SU-DHL-6 (cell line): Measurements from ENCODE around the gene CXCL14.

Experiments
- H2AFZ ChIP-seq: fragments of 200-600 bp; sonication (generic); 2 replicates; pipeline ENCODE4 v1.6.1; 2014; ENCODE audit warnings: low read depth, mild to moderate bottlenecking, moderate library complexity, mixed read lengths, antibody characterized with exemption, low read length; ENCODE audit not compliant: severe bottlenecking
- H3F3A ChIP-seq: fragments of 200-600 bp; shearing (Covaris generic); 2 replicates; pipeline ENCODE4 v1.6.0; 2016; ENCODE audit warnings: antibody characterized with exemption, mild to moderate bottlenecking; ENCODE audit not compliant: insufficient read depth
- H3K27ac ChIP-seq: fragments of 200-600 bp; sonication (generic); 2 replicates; pipeline ENCODE4 v1.5.1; 2016; ENCODE audit warnings: low read depth, mild to moderate bottlenecking, low read length, moderate library complexity, mixed read lengths
- H3K27me3 ChIP-seq: fragments of 200-600 bp; sonication (generic), shearing (Covaris generic); 2 replicates; pipeline ENCODE4 v1.6.0; 2014; ENCODE audit warnings: mild to moderate bottlenecking, low read length
- H3K36me3 ChIP-seq: fragments of 200-600 bp; sonication (generic); 2 replicates; pipeline ENCODE4 v1.6.1; 2014; ENCODE audit warnings: mild to moderate bottlenecking, low read length, mixed read lengths
- H3K4me2 ChIP-seq: fragments of 300-600, 200-600 bp; shearing (Covaris generic), sonication (generic); 2 replicates; pipeline ENCODE4 v1.6.0; 2014; ENCODE audit warnings: low read length, low read depth, mild to moderate bottlenecking; ENCODE audit not compliant: poor library complexity, severe bottlenecking
- H3K4me3 ChIP-seq: fragments of 200-600 bp; sonication (generic); 2 replicates; pipeline ENCODE4 v1.5.1; 2014; ENCODE audit warnings: antibody characterized with exemption, low read length, mild to moderate bottlenecking, mixed read lengths; ENCODE audit not compliant: insufficient read depth, poor library complexity, severe bottlenecking
- H3K79me2 ChIP-seq: fragments of 200-600 bp; sonication (generic); 2 replicates; pipeline ENCODE4 v1.6.1; 2014; ENCODE audit warnings: mild to moderate bottlenecking, low read length, moderate library complexity; ENCODE audit not compliant: insufficient read depth
- H3K9ac ChIP-seq: fragments of 200-600 bp; sonication (generic); 2 replicates; pipeline ENCODE4 v1.7.0; 2014; ENCODE audit warnings: mild to moderate bottlenecking, low read length
- H3K9me2 ChIP-seq: fragments of 200-600 bp; sonication (generic); replicated peaks from 2 replicates; pipeline ENCODE4 v1.6.1; 2014; ENCODE audit warnings: low read length; ENCODE audit not compliant: insufficient read depth
- H3K9me3 ChIP-seq: fragments of 200-600 bp; sonication (generic); 2 replicates; pipeline ENCODE4 v1.6.1; 2014; ENCODE audit warnings: low read length, mixed read lengths; ENCODE audit not compliant: insufficient read depth
- H4K20me1 ChIP-seq: fragments of 200-600 bp; sonication (generic); 2 replicates; pipeline ENCODE4 v1.6.1; 2014; ENCODE audit warnings: low read depth, mild to moderate bottlenecking, antibody characterized with exemption, low read length, moderate library complexity, mixed read lengths
- EZH2phosphoT487 ChIP-seq: fragments of 200-600 bp; sonication (generic), shearing (Covaris generic); conservative IDR thresholded peaks from 2 replicates; pipeline ENCODE4 v1.6.1; 2018; ENCODE audit warnings: mild to moderate bottlenecking, antibody characterized with exemption, low read length, moderate library complexity, mixed read lengths
- TF ChIP-seq, protein P1 (sequence below): fragments of 200-600 bp; sonication (generic); IDR thresholded peaks from one replicate; pipeline ENCODE4 v1.5.1; 2017; ENCODE audit warnings: antibody characterized with exemption, mild to moderate bottlenecking, low read length, moderate library complexity; ENCODE audit not compliant: insufficient read depth, poor library complexity, severe bottlenecking

CXCL14 gene

GRCh38 chr5:135537271-135537670 is 41.5 kb downstream of the CXCL14 start:
- Histone ChIP-seq H3K4me2 (no peak overlapping the region), H3K79me2 (no peaks in the 10 kb centered on the region), H3K27ac (no peak overlapping the region), H3F3A (no peaks in the 10 kb centered on the region), H3K27me3 (no peaks in the 10 kb centered on the region; the same call in 1 of the 2 replicates), H3K4me3 (no peak overlapping the region), H4K20me1 (no peaks in the 10 kb centered on the region), H3K9me2 (no peaks in the 10 kb centered on the region), H3K9ac (no peak overlapping the region), H3K36me3 (no peaks in the 10 kb centered on the region), H2AFZ (no peak overlapping the region), H3K9me3 (no peaks in the 10 kb centered on the region)
- TF ChIP-seq, protein P1, sequence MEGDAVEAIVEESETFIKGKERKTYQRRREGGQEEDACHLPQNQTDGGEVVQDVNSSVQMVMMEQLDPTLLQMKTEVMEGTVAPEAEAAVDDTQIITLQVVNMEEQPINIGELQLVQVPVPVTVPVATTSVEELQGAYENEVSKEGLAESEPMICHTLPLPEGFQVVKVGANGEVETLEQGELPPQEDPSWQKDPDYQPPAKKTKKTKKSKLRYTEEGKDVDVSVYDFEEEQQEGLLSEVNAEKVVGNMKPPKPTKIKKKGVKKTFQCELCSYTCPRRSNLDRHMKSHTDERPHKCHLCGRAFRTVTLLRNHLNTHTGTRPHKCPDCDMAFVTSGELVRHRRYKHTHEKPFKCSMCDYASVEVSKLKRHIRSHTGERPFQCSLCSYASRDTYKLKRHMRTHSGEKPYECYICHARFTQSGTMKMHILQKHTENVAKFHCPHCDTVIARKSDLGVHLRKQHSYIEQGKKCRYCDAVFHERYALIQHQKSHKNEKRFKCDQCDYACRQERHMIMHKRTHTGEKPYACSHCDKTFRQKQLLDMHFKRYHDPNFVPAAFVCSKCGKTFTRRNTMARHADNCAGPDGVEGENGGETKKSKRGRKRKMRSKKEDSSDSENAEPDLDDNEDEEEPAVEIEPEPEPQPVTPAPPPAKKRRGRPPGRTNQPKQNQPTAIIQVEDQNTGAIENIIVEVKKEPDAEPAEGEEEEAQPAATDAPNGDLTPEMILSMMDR: no peak
- no peak for TF ChIP-seq EZH2phosphoT487

- no peaks in the 10 kb centered on the region; the same call in 1 of the 2 replicates for H3K27me3 ChIP-seq
- no peaks in the 10 kb centered on the region for H3K36me3 ChIP-seq
- TF ChIP-seq, protein P1: no peak
- no peak for TF ChIP-seq EZH2phosphoT487
- H3K9me2 ChIP-seq: no peaks in the 10 kb centered on the region
- H3K9ac ChIP-seq: no peak within 1 kb of the TSS
- H3K79me2 ChIP-seq: no peaks in the 10 kb centered on the region
- no peaks in the 10 kb centered on the region for H4K20me1 ChIP-seq
- no peak within 1 kb of the TSS for H2AFZ ChIP-seq
- H3K4me3 ChIP-seq: no peak within 1 kb of the TSS
- H3K9me3 ChIP-seq: no peaks in the 10 kb centered on the region
- no peak within 1 kb of the TSS for H3K27ac ChIP-seq
- no peaks in the 10 kb centered on the region for H3F3A ChIP-seq
- H3K4me2 ChIP-seq: no peak within 1 kb of the TSS
Measured at GRCh38 chr5:135535820-135536801, 42.7 kb downstream of the CXCL14 start, which contains the start of gene NEUROG1. Gene NEUROG1 (minus strand): TSS chr5:135535964. CDS start chr5:135535690, 274 bp downstream.

DNA sequence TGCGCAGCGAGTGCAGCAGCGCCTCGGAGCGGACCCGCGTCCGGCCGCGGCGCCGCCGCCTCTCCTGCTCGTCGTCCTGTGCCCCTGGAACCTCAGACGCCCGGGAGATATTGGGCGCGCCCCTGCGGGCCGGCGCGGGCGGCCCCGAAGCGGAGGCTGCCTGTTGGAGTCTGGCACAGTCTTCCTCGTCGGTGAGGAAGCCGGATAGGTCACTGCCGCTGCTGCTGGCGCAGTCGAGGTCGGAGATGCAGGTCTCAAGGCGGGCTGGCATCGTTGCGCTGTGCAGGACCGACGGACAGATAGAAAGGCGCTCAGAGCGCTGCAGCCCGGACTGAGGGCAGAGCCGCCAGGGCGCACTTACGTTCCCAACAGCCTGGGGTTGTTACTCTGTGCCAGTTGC is 43.4 kb downstream of the CXCL14 start:
- H3K27ac ChIP-seq: no peak overlapping the region
- no peaks in the 10 kb centered on the region for H3K36me3 ChIP-seq
- H4K20me1 ChIP-seq: no peaks in the 10 kb centered on the region
- no peak overlapping the region for H2AFZ ChIP-seq
- no peaks in the 10 kb centered on the region for H3K9me2 ChIP-seq
- no peaks in the 10 kb centered on the region for H3K9me3 ChIP-seq
- H3K27me3 ChIP-seq: no peaks in the 10 kb centered on the region; the same call in 1 of the 2 replicates
- H3F3A ChIP-seq: no peaks in the 10 kb centered on the region
- no peak for TF ChIP-seq EZH2phosphoT487
- TF ChIP-seq, protein P1: no peak
- no peaks in the 10 kb centered on the region for H3K79me2 ChIP-seq
- no peak overlapping the region for H3K9ac ChIP-seq
- H3K4me2 ChIP-seq: no peak overlapping the region
- no peak overlapping the region for H3K4me3 ChIP-seq
